CD4-positive, alpha-beta T cell (primary cell): ENCODE measurements around the gene GPX5. TPM values are rescaled to one million over a fixed set of nuclear protein-coding genes. Genes with fewer than 3 reads are reported as not detected.
A peak's percentile ranks its signal among the peaks of the same experiment; 100 is the strongest.
"Not testable (repeated sequence)": the region's sequence is repeated elsewhere in the genome, so short reads cannot be mapped to it uniquely, and the experiment has no call there.

ENCODE experiments used
- ATAC-seq: fragments of 200-7000 bp; cut with Tn5 transposase; one replicate; pipeline ENCODE4 v1.10.0; 2022; ENCODE audit warnings: mild to moderate bottlenecking; ENCODE audit not compliant: poor library complexity
- CTCF ChIA-PET: fragments of 350-600 bp; sonication (Branson Sonifier 250); formaldehyde crosslinking; loops from one replicate; lab custom pipeline; 2021; ENCODE audit warnings: antibody characterized with exemption, inconsistent platforms; lab: Charles Lee
- POLR2A ChIA-PET: fragments of 350-600 bp; sonication (Branson Sonifier 250); formaldehyde crosslinking; loops from one replicate; lab custom pipeline; 2021; ENCODE audit warnings: antibody characterized with exemption, inconsistent platforms; lab: Charles Lee
- DNase-seq, 14 experiments: peaks; one replicate each; pipeline ENCODE4 v3.0.0-alpha.2; 2013 to 2020; ENCODE audit warnings: mixed read lengths in 2 of 14
- H3K27ac ChIP-seq, 2 donors: one replicate each; pipeline versions ENCODE4 v1.5.1 to v1.7.0; 2013; ENCODE audit warnings: low read length in 2 of 2, low read depth in 1 of 2, mild to moderate bottlenecking in 1 of 2
- H3K27me3 ChIP-seq, 2 experiments: 1 replicate in 1 of 2; 2 replicates in 1 of 2; pipeline versions ENCODE4 v1.6.1 to v1.7.0; 2013; ENCODE audit warnings: low read length in 2 of 2, control low read depth in 1 of 2, mild to moderate bottlenecking in 1 of 2, moderate library complexity in 1 of 2; ENCODE audit not compliant: insufficient read depth in 2 of 2, control insufficient read depth in 1 of 2
- H3K36me3 ChIP-seq: one replicate; pipeline ENCODE4 v1.6.1; 2013; ENCODE audit warnings: low read length, control low read depth; ENCODE audit not compliant: insufficient read depth
- H3K4me1 ChIP-seq: one replicate; pipeline ENCODE4 v1.6.1; 2013; ENCODE audit warnings: low read length, control low read depth; ENCODE audit not compliant: insufficient read depth
- H3K4me3 ChIP-seq: one replicate; pipeline ENCODE4 v1.5.1; 2013; ENCODE audit warnings: mild to moderate bottlenecking, low read length, moderate library complexity
- H3K9me3 ChIP-seq, 2 experiments: 1 replicate in 1 of 2; 2 replicates in 1 of 2; pipeline versions ENCODE4 v1.6.1 to v1.7.0; 2013; ENCODE audit warnings: low read length in 2 of 2, mild to moderate bottlenecking in 2 of 2, control low read depth in 1 of 2, moderate library complexity in 1 of 2; ENCODE audit not compliant: control insufficient read depth in 1 of 2, insufficient read depth in 1 of 2
- H3K27ac Mint-ChIP-seq: one replicate; pipeline ENCODE4 v1.8.0; 2020; ENCODE audit warnings: mixed read lengths
- H3K27me3 Mint-ChIP-seq: one replicate; pipeline ENCODE4 v1.8.0; 2021; ENCODE audit warnings: mixed read lengths
- H3K36me3 Mint-ChIP-seq: one replicate; pipeline ENCODE4 v1.8.0; 2021; ENCODE audit warnings: low read depth, mixed read lengths
- H3K4me1 Mint-ChIP-seq: one replicate; pipeline ENCODE4 v1.8.0; 2021; ENCODE audit warnings: low read depth, mixed read lengths
- H3K4me3 Mint-ChIP-seq: one replicate; pipeline ENCODE4 v1.8.0; 2020; ENCODE audit warnings: mild to moderate bottlenecking, mixed read lengths
- H3K9me3 Mint-ChIP-seq: one replicate; pipeline ENCODE4 v1.8.0; 2020; ENCODE audit warnings: mixed read lengths
- intact Hi-C, 2 experiments: fragments of 100-400 bp; cut with DNase I in 1 of 2; cut with micrococcal nuclease in 1 of 2; formaldehyde crosslinking; loops; one replicate each; pipeline versions ENCODE4 v1.15.1 to v1.9.0; 2023 to 2025; cut with DNase I, micrococcal nuclease
- total RNA-seq, 174 experiments: library from RNA in 2 of 174; stranded (reverse) in 2 of 174; gene quantifications; one replicate each; pipeline ENCODE4 v1.2.3 and lab custom pipeline; 2021 to 2026
- TF ChIP-seq, protein P1 (sequence below): fragments of 200-600 bp; IDR thresholded peaks from one replicate; pipeline ENCODE4 v1.8.0; 2022; ENCODE audit warnings: antibody characterized with exemption, mild to moderate bottlenecking

GPX5 gene
- total RNA-seq, 2 experiments from 2014 or later, result not detected

DNA sequence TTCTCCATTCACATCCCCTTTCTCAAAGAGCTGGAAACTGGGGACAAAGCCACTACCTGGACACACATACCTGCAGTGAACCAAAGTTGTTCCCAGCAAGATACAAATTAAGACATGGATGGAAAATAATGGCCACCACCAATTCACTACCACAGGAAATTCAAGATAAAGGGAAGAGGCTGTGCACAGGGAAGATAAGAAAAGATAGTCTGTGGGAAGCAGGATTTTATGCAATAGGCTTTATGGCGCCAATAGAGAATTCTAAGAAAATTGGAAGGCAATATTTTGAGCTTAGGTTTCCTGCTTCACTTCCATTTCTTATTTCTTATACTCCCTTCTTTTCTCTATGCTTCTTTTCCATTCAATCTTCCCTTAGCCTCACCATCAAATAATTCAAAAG lies 19.9 kb upstream of the GPX5 start:
- H3K4me3 Mint-ChIP-seq, result no peak overlapping the region
- H3K27ac ChIP-seq, result no peak overlapping the region
- no peaks in the 10 kb centered on the region for H3K36me3 Mint-ChIP-seq
- peaks cover 14% of the 10 kb centered on the region for H3K27me3 Mint-ChIP-seq
- H3K36me3 ChIP-seq, result no peaks in the 10 kb centered on the region
- ATAC-seq (no peak), DNase-seq (no peak)
- ChIA-PET POLR2A (interaction anchor here (1.3 kb wide), 1 partner anchor 81 kb away, joined by 3 read pairs; a partner anchor contains a TSS), CTCF (no interaction called here)
- H3K27ac Mint-ChIP-seq, result no peak overlapping the region
- H3K9me3 Mint-ChIP-seq, result no peaks in the 10 kb centered on the region
- peaks cover 21% of the 10 kb centered on the region for H3K4me1 Mint-ChIP-seq
- H3K9me3 ChIP-seq, result peaks cover 0 to 5% of the 10 kb centered on the region in 2 experiments
- H3K4me1 ChIP-seq, result peaks cover 9% of the 10 kb centered on the region
- intact Hi-C loops, result no loop called here
- peaks cover 0 to 2% of the 10 kb centered on the region in 2 experiments for H3K27me3 ChIP-seq
- TF ChIP-seq, protein P1, sequence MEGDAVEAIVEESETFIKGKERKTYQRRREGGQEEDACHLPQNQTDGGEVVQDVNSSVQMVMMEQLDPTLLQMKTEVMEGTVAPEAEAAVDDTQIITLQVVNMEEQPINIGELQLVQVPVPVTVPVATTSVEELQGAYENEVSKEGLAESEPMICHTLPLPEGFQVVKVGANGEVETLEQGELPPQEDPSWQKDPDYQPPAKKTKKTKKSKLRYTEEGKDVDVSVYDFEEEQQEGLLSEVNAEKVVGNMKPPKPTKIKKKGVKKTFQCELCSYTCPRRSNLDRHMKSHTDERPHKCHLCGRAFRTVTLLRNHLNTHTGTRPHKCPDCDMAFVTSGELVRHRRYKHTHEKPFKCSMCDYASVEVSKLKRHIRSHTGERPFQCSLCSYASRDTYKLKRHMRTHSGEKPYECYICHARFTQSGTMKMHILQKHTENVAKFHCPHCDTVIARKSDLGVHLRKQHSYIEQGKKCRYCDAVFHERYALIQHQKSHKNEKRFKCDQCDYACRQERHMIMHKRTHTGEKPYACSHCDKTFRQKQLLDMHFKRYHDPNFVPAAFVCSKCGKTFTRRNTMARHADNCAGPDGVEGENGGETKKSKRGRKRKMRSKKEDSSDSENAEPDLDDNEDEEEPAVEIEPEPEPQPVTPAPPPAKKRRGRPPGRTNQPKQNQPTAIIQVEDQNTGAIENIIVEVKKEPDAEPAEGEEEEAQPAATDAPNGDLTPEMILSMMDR, result no peak
- H3K4me3 ChIP-seq, result no peak overlapping the region

DNA sequence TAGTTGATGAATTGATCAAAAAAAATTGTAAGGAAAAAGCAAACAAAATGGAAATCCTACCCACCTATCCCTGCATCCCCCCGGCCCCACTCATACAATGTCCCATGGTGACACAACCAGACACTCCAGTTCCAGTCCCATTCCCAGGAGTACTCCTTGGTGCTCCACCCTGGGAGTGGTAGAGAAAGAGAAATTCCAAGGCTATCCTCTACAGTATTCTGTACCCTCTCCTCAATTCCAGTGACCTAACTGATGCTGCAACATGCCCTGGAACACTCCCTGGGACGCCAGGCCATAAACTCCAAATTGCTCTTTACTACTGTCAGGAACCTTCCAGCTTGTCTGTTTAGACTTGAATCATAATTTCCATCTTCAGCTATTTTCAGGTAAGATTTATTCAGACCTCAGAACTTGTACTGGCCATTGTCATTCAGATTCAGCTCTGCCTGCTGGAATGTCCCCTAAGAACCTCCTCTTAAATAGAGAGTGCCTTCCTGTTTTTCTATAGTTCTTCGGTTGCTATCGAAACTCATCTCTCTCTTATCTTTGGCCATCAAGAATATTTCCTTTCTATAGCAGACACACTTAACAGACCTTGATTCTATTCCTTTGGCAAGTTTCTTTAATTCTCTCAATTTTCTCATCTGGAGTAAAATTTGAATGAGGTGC lies 18.7 kb upstream of the GPX5 start:
- intact Hi-C loops, result no loop called here
- peaks cover 0 to 7% of the 10 kb centered on the region in 2 experiments for H3K9me3 ChIP-seq
- CTCF ChIA-PET, result no interaction called here
- H3K9me3 Mint-ChIP-seq, result no peaks in the 10 kb centered on the region
- H3K27ac Mint-ChIP-seq, result peak overlapping the region; percentile 34
- no peaks in the 10 kb centered on the region for H3K36me3 ChIP-seq
- no peak overlapping the region for H3K4me3 ChIP-seq
- TF ChIP-seq, protein P1, result no peak
- POLR2A ChIA-PET, result interaction anchor here (0.8 to 1.5 kb wide), 4 partner anchors 9 to 80 kb away, joined by 3 to 5 read pairs (median 4); a partner anchor contains a TSS
- H3K4me1 Mint-ChIP-seq, result peaks cover 21% of the 10 kb centered on the region
- peaks cover 9% of the 10 kb centered on the region for H3K4me1 ChIP-seq
- no peaks in the 10 kb centered on the region for H3K36me3 Mint-ChIP-seq
- peak; percentile 26 for ATAC-seq
- peak in 2 of 14 experiments; percentile 29 to 40 for DNase-seq
- peaks cover 0 to 2% of the 10 kb centered on the region in 2 experiments for H3K27me3 ChIP-seq
- H3K4me3 Mint-ChIP-seq, result peak overlapping the region; percentile 0
- H3K27me3 Mint-ChIP-seq, result peaks cover 14% of the 10 kb centered on the region
- no peak overlapping the region for H3K27ac ChIP-seq

DNA sequence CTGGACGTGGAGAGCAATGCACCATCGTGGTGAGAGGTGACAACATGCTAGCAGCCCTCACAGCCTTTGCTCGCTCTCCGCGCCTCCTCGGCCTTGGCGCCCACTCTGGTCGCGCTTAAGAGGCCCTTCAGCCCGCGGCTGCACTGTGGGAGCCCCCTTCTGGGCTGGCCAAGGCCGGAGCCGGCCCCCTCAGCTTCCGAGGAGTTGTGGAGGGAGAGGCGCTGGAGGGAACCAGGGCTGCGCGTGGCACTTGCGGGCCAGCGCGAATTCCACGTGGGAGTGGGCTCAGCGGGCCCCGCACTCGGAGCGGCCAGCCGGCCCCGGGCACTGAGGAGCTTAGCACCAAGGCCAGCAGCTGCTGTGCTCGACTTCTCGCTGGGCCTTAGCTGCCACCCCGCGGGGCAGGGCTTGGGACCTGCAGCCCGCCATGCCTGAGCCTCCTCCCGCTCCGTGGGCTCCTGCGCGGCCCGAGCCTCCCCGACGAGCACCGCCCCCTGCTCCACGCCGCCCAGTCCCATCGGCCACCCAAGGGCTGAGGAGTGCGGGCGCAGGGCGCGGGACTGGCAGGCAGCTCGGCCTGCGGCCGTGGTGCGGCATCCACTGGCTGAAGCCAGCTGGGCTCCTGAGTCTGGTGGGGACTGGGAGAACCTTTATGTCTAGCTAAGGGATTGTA lies 13.9 kb upstream of the GPX5 start:
- no peaks in the 10 kb centered on the region for H3K36me3 Mint-ChIP-seq
- H3K9me3 ChIP-seq, result peaks cover 0 to 7% of the 10 kb centered on the region in 2 experiments
- H3K9me3 Mint-ChIP-seq, result no peaks in the 10 kb centered on the region
- TF ChIP-seq, protein P1, result no peak
- DNase-seq (no peak), ATAC-seq (no peak)
- H3K27me3 ChIP-seq, result peaks cover 0 to 5% of the 10 kb centered on the region in 2 experiments
- POLR2A ChIA-PET, result no interaction called here
- intact Hi-C loops, result no loop called here
- H3K27ac ChIP-seq, result no peak overlapping the region
- no peak overlapping the region for H3K4me3 ChIP-seq
- peaks cover 12% of the 10 kb centered on the region for H3K4me1 Mint-ChIP-seq
- CTCF ChIA-PET, result no interaction called here
- H3K27me3 Mint-ChIP-seq, result peaks cover 43% of the 10 kb centered on the region
- H3K27ac Mint-ChIP-seq, result no peak overlapping the region
- peaks cover 6% of the 10 kb centered on the region for H3K4me1 ChIP-seq
- H3K4me3 Mint-ChIP-seq, result no peak overlapping the region
- no peaks in the 10 kb centered on the region for H3K36me3 ChIP-seq

DNA sequence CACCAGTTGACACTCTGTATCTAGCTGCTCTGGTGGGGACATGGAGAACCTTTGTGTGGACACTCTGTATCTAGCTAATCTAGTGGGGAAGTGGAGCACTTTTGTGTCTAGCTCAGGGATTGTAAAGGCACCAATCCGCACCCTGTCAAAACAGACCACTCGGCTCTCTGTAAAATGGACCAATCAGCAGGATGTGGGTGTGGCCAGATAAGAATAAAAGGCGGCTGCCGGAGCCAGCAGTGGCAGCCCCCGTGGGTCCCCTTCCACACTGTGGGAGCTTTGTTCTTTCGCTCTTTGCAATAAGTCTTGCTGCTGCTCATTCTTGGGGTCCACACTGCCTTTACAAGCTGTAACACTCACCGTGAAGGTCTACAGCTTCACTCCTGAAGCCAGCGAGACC lies 13.3 kb upstream of the GPX5 start:
- DNase-seq, H3K36me3 Mint-ChIP-seq, H3K4me3 ChIP-seq, POLR2A ChIA-PET, H3K4me1 ChIP-seq, H3K4me1 Mint-ChIP-seq, CTCF ChIA-PET, H3K9me3 ChIP-seq, intact Hi-C loops, H3K27ac ChIP-seq, H3K27me3 ChIP-seq, ATAC-seq, H3K27ac Mint-ChIP-seq, H3K36me3 ChIP-seq, H3K4me3 Mint-ChIP-seq, H3K9me3 Mint-ChIP-seq: not testable (repeated sequence)
- peaks cover 46% of the 10 kb centered on the region for H3K27me3 Mint-ChIP-seq
